Fibroblast of lung (primary cell): ENCODE data around the gene CLCN3. TPM values are rescaled to one million over a fixed set of nuclear protein-coding genes. Genes with fewer than 3 reads are reported as not detected.
"Not testable (repeated sequence)": the region's sequence is repeated elsewhere in the genome, so short reads cannot be mapped to it uniquely, and the experiment has no call there.

Experiments used
- DNase-seq, 2 donors: peaks; one replicate each; pipeline versions ENCODE4 v3.0.0 to v3.0.0-alpha.2; 2010; ENCODE audit warnings: low read depth in 2 of 2
- H2AFZ ChIP-seq: 2 replicates; pipeline ENCODE4 v1.5.1; 2012; ENCODE audit warnings: low read length, control low read depth, inconsistent platforms
- H3K27ac ChIP-seq: 2 replicates; pipeline ENCODE4 v1.5.1; 2011; ENCODE audit warnings: low read length, control low read depth; ENCODE audit not compliant: insufficient read depth
- H3K27me3 ChIP-seq: 2 replicates; pipeline ENCODE4 v1.5.1; 2011; ENCODE audit warnings: mild to moderate bottlenecking, low read length; ENCODE audit not compliant: control insufficient read depth, insufficient read depth
- H3K36me3 ChIP-seq: 2 replicates; pipeline ENCODE4 v1.5.1; 2011; ENCODE audit warnings: low read length; ENCODE audit not compliant: control insufficient read depth, insufficient read depth
- H3K4me1 ChIP-seq: 2 replicates; pipeline ENCODE4 v1.5.1; 2011; ENCODE audit warnings: low read length; ENCODE audit not compliant: control insufficient read depth, insufficient read depth; ENCODE audit errors: extremely low read depth
- H3K4me2 ChIP-seq: 2 replicates; pipeline ENCODE4 v1.5.1; 2011; ENCODE audit warnings: low read length, control low read depth; ENCODE audit not compliant: insufficient read depth; ENCODE audit errors: extremely low read depth
- H3K4me3 ChIP-seq, 4 experiments: fragments of 200-600 bp in 1 of 4; sonication (generic) in 1 of 4; replicated peaks in 1 of 4; 2 replicates each; pipeline ENCODE4 v1.5.1; 2011 to 2016; ENCODE audit warnings: low read length in 4 of 4, low read depth in 3 of 4, mild to moderate bottlenecking in 3 of 4, control low read depth in 2 of 4, inconsistent platforms in 1 of 4, mixed read lengths in 1 of 4; ENCODE audit not compliant: insufficient read depth in 1 of 4; ENCODE audit errors: control extremely low read depth in 1 of 4
- H3K79me2 ChIP-seq: 2 replicates; pipeline ENCODE4 v1.5.1; 2012; ENCODE audit warnings: mild to moderate bottlenecking, low read length, inconsistent platforms; ENCODE audit not compliant: control insufficient read depth, insufficient read depth
- H3K9ac ChIP-seq: 2 replicates; pipeline ENCODE4 v1.5.1; 2011; ENCODE audit warnings: mild to moderate bottlenecking, low read length, control low read depth; ENCODE audit not compliant: insufficient read depth
- H3K9me3 ChIP-seq: 2 replicates; pipeline ENCODE4 v1.5.1; 2012; ENCODE audit warnings: low read depth, low read length; ENCODE audit not compliant: control insufficient read depth, insufficient read depth
- H4K20me1 ChIP-seq: 2 replicates; pipeline ENCODE4 v1.5.1; 2011; ENCODE audit warnings: low read length; ENCODE audit not compliant: control insufficient read depth, insufficient read depth; ENCODE audit errors: extremely low read depth
- CTCF ChIP-seq, 2 donors: IDR thresholded peaks in 1 of 2; conservative IDR thresholded peaks in 1 of 2; 1 replicate in 1 of 2; 2 replicates in 1 of 2; pipeline ENCODE4 v1.5.1; 2011 to 2012; ENCODE audit warnings: low read length in 2 of 2, control low read depth in 1 of 2, inconsistent platforms in 1 of 2, low read depth in 1 of 2, mild to moderate bottlenecking in 1 of 2
- EZH2 ChIP-seq: IDR thresholded peaks from 2 replicates; pipeline ENCODE4 v1.5.1; 2012; ENCODE audit warnings: low read length, control low read depth, mild to moderate bottlenecking; ENCODE audit errors: missing control alignments
- polyA plus RNA-seq, 2 donors: library from polyadenylated mRNA; depleted of rRNA in 1 of 2; stranded (reverse) in 1 of 2; unstranded in 1 of 2; fragments of >200 nt; gene quantifications; 2 replicates each; pipeline ENCODE4 v1.2.1, GENCODE V29; 2011 to 2012; ENCODE audit warnings: missing spikeins in 1 of 2
- total RNA-seq: library from RNA; depleted of rRNA; stranded (reverse); fragments of >200 nt; gene quantifications from 2 replicates; pipeline ENCODE4 v1.2.1, GENCODE V29; 2014

CLCN3 gene
- total and polyA plus RNA-seq, 2 donors (not counting 1 experiment from before 2014, with no cell fraction given): 51.7 to 92.2 TPM

- no peaks in the 10 kb centered on the region for H3K9me3 ChIP-seq
- no peak overlapping the region for H2AFZ ChIP-seq
- H3K79me2 ChIP-seq: no peaks in the 10 kb centered on the region
- H3K9ac ChIP-seq: no peak overlapping the region
- H4K20me1 ChIP-seq: no peaks in the 10 kb centered on the region
- no peak for DNase-seq
- H3K27ac ChIP-seq: no peak overlapping the region
- H3K27me3 ChIP-seq: no peaks in the 10 kb centered on the region
- H3K4me1 ChIP-seq: no peaks in the 10 kb centered on the region
- H3K4me3 ChIP-seq: no peak overlapping the region
- no peak overlapping the region for H3K4me2 ChIP-seq
- H3K36me3 ChIP-seq: no peaks in the 10 kb centered on the region
- TF ChIP-seq EZH2 (no peak), CTCF (conservative IDR thresholded peaks at IDR 0.05 in 1 of 2, IDR thresholded peaks at IDR 0.05 in 1 of 2; ENCODE audit: low read depth in 1 of 2, low read length in 2 of 2) (no peak)
Observed at GRCh38 chr4:169730564-169730963, 110.2 kb downstream of the CLCN3 start.

GRCh38 chr4:169738604-169739003 is 118.2 kb downstream of the CLCN3 start:
- DNase-seq, H3K4me1 ChIP-seq, H3K4me3 ChIP-seq, H3K36me3 ChIP-seq, H3K4me2 ChIP-seq, H2AFZ ChIP-seq, H3K27me3 ChIP-seq, H3K9ac ChIP-seq, H3K79me2 ChIP-seq, H3K27ac ChIP-seq, H4K20me1 ChIP-seq, H3K9me3 ChIP-seq: not testable (repeated sequence)

GRCh38 chr4:169741569-169741968 is 121.2 kb downstream of the CLCN3 start:
- Histone ChIP-seq H3K4me3 (no peak overlapping the region), H3K79me2 (no peaks in the 10 kb centered on the region), H4K20me1 (no peaks in the 10 kb centered on the region), H3K9ac (no peak overlapping the region), H3K27ac (no peak overlapping the region), H2AFZ (no peak overlapping the region), H3K9me3 (no peaks in the 10 kb centered on the region), H3K36me3 (no peaks in the 10 kb centered on the region), H3K4me2 (no peak overlapping the region), H3K4me1 (peaks cover 3% of the 10 kb centered on the region), H3K27me3 (no peaks in the 10 kb centered on the region)
- peak in 1 of 2 donors; percentile 16 for DNase-seq
- TF ChIP-seq EZH2: no peak
- TF ChIP-seq CTCF (conservative IDR thresholded peaks at IDR 0.05 in 1 of 2, IDR thresholded peaks at IDR 0.05 in 1 of 2; ENCODE audit: low read depth in 1 of 2, low read length in 2 of 2): no peak

- no peak overlapping the region for H3K27ac ChIP-seq
- H2AFZ ChIP-seq: no peak overlapping the region
- H3K4me3 ChIP-seq: no peak overlapping the region
- no peaks in the 10 kb centered on the region for H4K20me1 ChIP-seq
- H3K4me1 ChIP-seq: peaks cover 3% of the 10 kb centered on the region
- no peaks in the 10 kb centered on the region for H3K9me3 ChIP-seq
- H3K9ac ChIP-seq: no peak overlapping the region
- DNase-seq: no peak
- no peaks in the 10 kb centered on the region for H3K79me2 ChIP-seq
- H3K36me3 ChIP-seq: no peaks in the 10 kb centered on the region
- no peaks in the 10 kb centered on the region for H3K27me3 ChIP-seq
- H3K4me2 ChIP-seq: no peak overlapping the region
- no peak for TF ChIP-seq EZH2
- no peak for TF ChIP-seq CTCF (conservative IDR thresholded peaks at IDR 0.05 in 1 of 2, IDR thresholded peaks at IDR 0.05 in 1 of 2; ENCODE audit: low read depth in 1 of 2, low read length in 2 of 2)
Observed at GRCh38 chr4:169744601-169745000, 124.2 kb downstream of the CLCN3 start.
